OCI-M2 (cell line): ENCODE data around the gene KLHDC4.
"Not testable (repeated sequence)": the region's sequence is repeated elsewhere in the genome, so short reads cannot be mapped to it uniquely, and the experiment has no call there.

Experiments used
- DNase-seq: peaks from one replicate; lab custom pipeline; 2025; ENCODE audit not compliant: unreplicated experiment; lab: John Stamatoyannopoulos, UW

The KLHDC4 gene

GRCh38 chr16:87788730-87789436, 23.1 kb upstream of the KLHDC4 start:
- not testable (repeated sequence) for DNase-seq

- not testable (repeated sequence) for DNase-seq
These were observed 21.8 kb upstream of the KLHDC4 start for GRCh38 chr16:87787451-87788091.

- DNase-seq = no peak
These were observed 19.0 kb upstream of the KLHDC4 start for GRCh38 chr16:87784812-87785211.

GRCh38 chr16:87782033-87782432, 16.2 kb upstream of the KLHDC4 start:
- DNase-seq = no peak

- peak; percentile 25 for DNase-seq
These were observed 14.7 kb upstream of the KLHDC4 start for GRCh38 chr16:87780385-87780989.

GRCh38 chr16:87778830-87779579, 13.2 kb upstream of the KLHDC4 start:
- DNase-seq = no peak

- DNase-seq = no peak
These were observed 12.7 kb upstream of the KLHDC4 start for GRCh38 chr16:87778476-87778829.

GRCh38 chr16:87773836-87774235, 8.1 kb upstream of the KLHDC4 start:
- not testable (repeated sequence) for DNase-seq

- DNase-seq = not testable (repeated sequence)
These were observed 1.7 kb upstream of the KLHDC4 start for GRCh38 chr16:87767456-87767855.

GRCh38 chr16:87766485-87766797, 655 bp upstream of the KLHDC4 start:
- DNase-seq = no peak

GRCh38 chr16:87765473-87765775, 362 bp downstream of the KLHDC4 start:
- DNase-seq = no peak

GRCh38 chr16:87764600-87765472, 950 bp downstream of the KLHDC4 start:
- DNase-seq = no peak

GRCh38 chr16:87762620-87763019, 3.2 kb downstream of the KLHDC4 start:
- DNase-seq = no peak

GRCh38 chr16:87762071-87762571, 3.7 kb downstream of the KLHDC4 start:
- DNase-seq = no peak

- DNase-seq = no peak
These were observed 4.7 kb downstream of the KLHDC4 start for GRCh38 chr16:87761060-87761459.

- no peak for DNase-seq
These were observed 7.9 kb downstream of the KLHDC4 start for GRCh38 chr16:87757841-87758426.

GRCh38 chr16:87754535-87754934, 11.3 kb downstream of the KLHDC4 start:
- DNase-seq = no peak

GRCh38 chr16:87747626-87748414, 18.0 kb downstream of the KLHDC4 start:
- no peak for DNase-seq

- DNase-seq = no peak
These were observed 19.6 kb downstream of the KLHDC4 start for GRCh38 chr16:87746178-87746577.
